ENCODE results near the gene CSTPP1.
"Not testable (repeated sequence)": the region's sequence is repeated elsewhere in the genome, so short reads cannot be mapped to it uniquely, and the experiment has no call there.

CSTPP1 gene

GRCh38 chr11:47099214-47099917, 162.8 kb downstream of the CSTPP1 start:
- no peak for DNase-seq

- DNase-seq = no peak
Measured at GRCh38 chr11:47099918-47100315, 163.4 kb downstream of the CSTPP1 start.

GRCh38 chr11:47101406-47101805, 164.8 kb downstream of the CSTPP1 start:
- no peak for DNase-seq

DNA sequence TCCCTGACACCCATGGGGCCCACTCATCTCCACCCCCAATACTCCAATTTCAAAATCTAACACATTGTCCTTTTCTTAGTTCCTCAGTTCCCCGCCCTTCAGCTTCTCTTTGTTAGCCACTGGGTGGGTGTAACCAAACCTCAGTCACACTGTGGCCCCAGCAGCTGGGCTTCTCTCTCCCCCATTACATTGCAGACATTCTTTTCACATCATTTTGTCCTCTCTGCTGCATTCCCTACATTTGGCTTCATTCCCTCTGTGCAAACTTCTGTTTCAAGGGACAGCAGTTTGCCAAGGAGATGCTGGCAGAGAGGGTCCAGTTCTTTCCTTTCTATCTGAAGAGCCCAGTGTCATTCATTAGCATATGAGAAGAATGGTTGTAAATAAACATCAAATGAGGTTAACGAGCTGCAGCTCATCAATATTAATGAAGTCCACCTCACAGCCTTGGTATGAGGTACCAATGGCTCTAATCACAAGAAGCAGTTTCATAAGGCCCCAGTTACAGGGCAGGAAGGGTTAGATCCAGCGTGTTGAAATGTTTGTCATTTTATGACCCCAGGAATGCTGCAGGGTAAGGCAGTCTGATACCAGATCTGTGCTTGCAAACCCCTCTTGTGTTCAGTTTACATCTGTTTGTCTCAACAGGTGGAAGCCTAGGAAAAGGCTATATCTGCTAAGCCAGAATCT, 167.8 kb downstream of the CSTPP1 start:
- peak in 7 of 51 donors; percentile 14 to 66 (median 21) for DNase-seq

- DNase-seq = no peak
Measured at GRCh38 chr11:47105541-47105940, 169.0 kb downstream of the CSTPP1 start.

DNA sequence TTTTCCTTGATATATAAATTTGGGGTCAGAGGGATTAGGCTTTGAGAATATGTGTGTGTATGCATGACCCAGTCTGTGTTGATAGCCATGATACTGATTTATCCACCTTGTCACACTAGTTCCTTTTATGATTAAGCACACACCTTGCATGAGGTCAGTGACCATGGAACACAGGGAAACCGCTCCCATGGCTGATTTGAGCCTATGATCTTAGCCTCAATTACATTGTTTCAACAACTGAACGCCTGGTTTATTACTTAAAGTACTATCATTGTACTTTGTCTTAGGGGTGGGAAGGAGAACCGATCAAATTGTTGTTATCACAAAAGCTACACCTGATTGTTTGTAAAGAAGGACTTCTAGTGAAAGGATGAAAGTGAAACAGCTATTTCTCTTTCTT, 169.4 kb downstream of the CSTPP1 start:
- no peak for DNase-seq

- DNase-seq = peak in 39 of 51 donors; percentile 8 to 88 (median 60)
Measured at GRCh38 chr11:47106798-47107411, 170.3 kb downstream of the CSTPP1 start.

GRCh38 chr11:47107744-47108143, 171.2 kb downstream of the CSTPP1 start:
- DNase-seq = no peak

DNA sequence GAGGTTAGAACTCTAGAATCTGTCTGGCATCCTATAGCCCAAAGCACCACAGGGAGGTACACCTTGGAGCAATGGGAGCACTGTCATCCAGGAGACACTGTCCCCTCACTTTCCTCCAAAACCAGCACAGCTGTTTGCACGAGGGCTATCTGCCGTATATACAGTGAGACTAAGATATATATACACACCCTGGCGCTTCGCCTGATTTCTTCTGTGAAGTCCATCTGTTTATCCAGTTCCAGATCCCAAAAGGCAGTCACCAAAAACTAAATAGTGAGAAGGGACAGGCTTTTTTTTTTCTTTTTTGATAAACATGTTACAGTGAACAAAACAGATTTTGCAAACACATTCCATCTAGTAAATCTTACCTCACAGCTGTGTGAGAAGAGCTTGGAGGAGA, 171.7 kb downstream of the CSTPP1 start:
- DNase-seq = no peak

DNA sequence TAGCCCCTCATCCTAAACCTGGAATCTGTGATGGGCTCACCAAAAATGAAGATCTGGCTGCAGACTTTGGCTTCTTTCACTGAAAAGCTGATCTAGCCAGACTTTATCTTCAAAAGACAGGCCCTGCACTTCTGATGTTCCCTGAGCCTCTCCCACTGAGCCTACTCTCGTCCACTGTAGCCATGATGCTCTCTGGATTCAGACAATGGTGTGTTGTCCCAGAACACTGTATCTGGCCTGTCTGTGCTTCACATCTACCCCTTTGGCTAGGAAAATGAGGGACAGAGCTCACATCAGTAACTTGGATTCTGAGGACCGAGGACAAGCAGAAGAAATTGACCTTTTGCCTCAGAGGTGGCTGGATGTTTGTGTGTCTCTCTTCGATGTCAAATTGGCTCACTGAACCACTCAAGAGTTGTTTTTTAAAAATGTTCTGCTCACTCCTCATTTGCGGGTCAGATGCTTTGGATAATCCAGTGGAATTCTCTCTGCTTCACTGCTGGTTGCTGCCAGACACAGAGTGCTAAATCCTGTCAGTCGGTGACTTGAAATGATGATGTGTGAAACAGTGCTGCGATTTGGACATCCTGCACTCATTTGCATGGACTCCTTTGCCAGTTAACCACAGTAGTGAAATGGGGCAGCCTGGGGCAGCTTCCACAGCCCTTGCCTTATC, 172.6 kb downstream of the CSTPP1 start:
- peak in 15 of 51 donors; percentile 8 to 82 (median 29) for DNase-seq

DNA sequence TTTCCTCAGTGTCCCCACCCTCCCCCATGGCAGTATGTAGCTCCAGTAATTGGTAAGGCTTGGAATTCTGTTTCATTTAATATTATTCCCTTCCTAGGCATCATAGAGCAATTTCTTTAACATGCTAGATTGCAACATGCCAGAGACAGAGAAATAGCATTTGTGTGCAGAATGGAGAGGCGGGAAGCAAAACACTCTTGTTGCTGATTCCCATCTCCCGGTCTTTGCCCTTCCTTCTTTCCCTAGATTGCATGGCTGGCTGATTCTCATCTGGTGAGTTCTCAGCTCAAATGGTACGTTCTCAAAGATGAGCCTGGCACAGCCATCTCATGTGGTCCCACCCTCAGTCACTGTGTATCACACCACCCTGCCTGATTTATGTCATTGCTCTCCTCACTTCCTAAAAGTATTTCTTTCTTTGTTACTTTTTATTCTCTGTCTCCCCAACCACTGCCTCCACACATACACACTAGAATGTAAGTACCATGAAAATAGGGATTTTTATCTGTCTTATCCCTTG, 173.2 kb downstream of the CSTPP1 start:
- peak in 2 of 51 donors; percentile 48 to 68 for DNase-seq

GRCh38 chr11:47111318-47111804, 174.8 kb downstream of the CSTPP1 start:
- DNase-seq = no peak

- not testable (repeated sequence) for DNase-seq
Measured at GRCh38 chr11:47112941-47113340, 176.4 kb downstream of the CSTPP1 start.

- peak in 6 of 51 donors; percentile 11 to 67 (median 30) for DNase-seq
Measured at GRCh38 chr11:47118958-47119688, 182.6 kb downstream of the CSTPP1 start.

GRCh38 chr11:47121056-47121455, 184.5 kb downstream of the CSTPP1 start:
- DNase-seq = no peak

GRCh38 chr11:47121731-47122130, 185.2 kb downstream of the CSTPP1 start:
- no peak for DNase-seq

DNA sequence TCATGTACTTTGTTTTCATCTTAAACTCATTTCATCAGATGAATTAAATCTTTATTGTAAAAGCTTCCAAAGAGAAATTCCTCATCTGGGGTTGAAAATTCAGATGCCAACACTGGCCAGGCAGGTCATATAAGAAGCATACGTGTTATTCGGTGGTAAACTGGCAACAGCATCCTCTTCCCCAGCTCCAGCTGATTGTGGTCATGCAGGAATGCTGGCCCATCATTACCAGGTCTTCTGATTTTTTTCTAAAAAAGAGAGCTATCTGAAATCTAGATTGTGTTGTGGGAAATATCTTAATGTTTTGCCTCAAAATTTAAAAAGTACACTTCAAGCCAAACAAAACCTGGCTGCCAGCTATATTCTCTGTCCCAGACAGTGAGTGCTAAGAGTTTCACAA, 186.5 kb downstream of the CSTPP1 start:
- no peak for DNase-seq

DNA sequence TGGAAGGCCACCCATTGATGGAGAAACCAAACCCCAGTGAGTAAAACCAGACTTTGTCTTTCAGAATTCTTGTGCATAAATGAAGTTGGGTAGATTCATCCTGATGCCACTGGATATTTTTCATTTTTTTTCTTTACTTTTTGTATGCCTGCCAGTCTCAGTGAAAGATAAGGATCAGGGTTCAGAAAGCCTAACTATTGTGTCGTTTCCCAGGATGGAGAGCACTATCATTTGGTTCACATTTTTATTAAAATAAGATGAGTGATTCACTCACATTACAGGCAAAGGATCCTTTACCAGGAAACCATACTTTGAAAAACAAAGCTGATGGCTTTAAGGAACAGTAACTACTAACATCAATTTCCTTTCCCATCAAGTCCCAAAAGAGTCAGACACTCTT, 188.1 kb downstream of the CSTPP1 start:
- DNase-seq = no peak

- DNase-seq = no peak
Measured at GRCh38 chr11:47125083-47125482, 188.5 kb downstream of the CSTPP1 start.

DNA sequence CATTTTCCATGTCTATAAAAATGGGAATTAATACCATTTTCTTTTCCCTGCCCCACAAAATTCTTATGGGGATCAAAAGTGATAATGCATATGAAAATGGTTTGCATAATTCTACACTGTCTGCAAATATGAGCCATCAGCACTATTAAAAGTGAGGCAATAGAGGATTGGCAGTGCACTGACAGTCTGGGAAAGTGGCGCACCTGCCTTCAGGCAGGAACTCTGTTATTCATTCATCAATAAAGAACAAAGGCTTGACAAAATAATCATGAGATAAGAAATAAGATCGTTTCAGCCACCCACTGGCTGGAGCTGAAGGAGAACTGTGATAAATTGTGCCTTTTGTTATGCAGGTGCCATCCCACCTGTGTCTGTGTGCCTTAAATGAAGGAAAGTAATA, 190.7 kb downstream of the CSTPP1 start:
- DNase-seq = no peak

- DNase-seq = no peak
Measured at GRCh38 chr11:47130543-47130942, 194.0 kb downstream of the CSTPP1 start.

Measured in hypothalamus (tissue), 51 donors.